SK-N-SH treated with all-trans-retinoic acid at 6 μM for 48 hours (cell line): ENCODE measurements around the gene DPP6.

Source experiments
- ATAC-seq: fragments of 200-7000 bp; cut with Tn5 transposase; 3 replicates; pipeline ENCODE4 v1.9.1; 2020; ENCODE audit warnings: mild to moderate bottlenecking, moderate library complexity
- ARNTL ChIP-seq: fragments of 450-650 bp; formaldehyde crosslinking; IDR thresholded peaks from 2 replicates; pipeline ENCODE4 v1.5.0; 2020; ENCODE audit warnings: low read depth, mild to moderate bottlenecking, moderate library complexity, borderline replicate concordance
- BACH2 ChIP-seq: fragments of 250-450 bp; sonication (Bioruptor Pico); IDR thresholded peaks from 2 replicates; pipeline ENCODE4 v1.9.0; 2021; ENCODE audit warnings: mild to moderate bottlenecking, borderline replicate concordance
- CSDC2 ChIP-seq: fragments of 250-450 bp; sonication (Bioruptor Pico); IDR thresholded peaks from 2 replicates; pipeline ENCODE4 v1.5.0; 2020; ENCODE audit warnings: mild to moderate bottlenecking, moderate library complexity
- CSRNP3 ChIP-seq: fragments of 250-450 bp; sonication (Bioruptor Pico); IDR thresholded peaks from 2 replicates; pipeline ENCODE4 v1.5.1; 2021; ENCODE audit warnings: mild to moderate bottlenecking, moderate library complexity
- ESRRG ChIP-seq: fragments of 250-450 bp; sonication (Bioruptor Pico); IDR thresholded peaks from 2 replicates; pipeline ENCODE4 v1.6.1; 2021; ENCODE audit warnings: mild to moderate bottlenecking
- GLIS3 ChIP-seq: fragments of 250-450 bp; sonication (Bioruptor Pico); IDR thresholded peaks from 2 replicates; pipeline ENCODE4 v1.5.0; 2020; ENCODE audit warnings: mild to moderate bottlenecking, moderate library complexity
- ISL1 ChIP-seq: fragments of 250-450 bp; sonication (Bioruptor Pico); IDR thresholded peaks from 2 replicates; pipeline ENCODE4 v2.1.2; 2022; ENCODE audit warnings: mild to moderate bottlenecking, moderate library complexity
- PPARA ChIP-seq: fragments of 250-450 bp; sonication (Bioruptor Pico); IDR thresholded peaks from 2 replicates; pipeline ENCODE4 v1.5.0; 2020; ENCODE audit warnings: mild to moderate bottlenecking, borderline replicate concordance
- RARB ChIP-seq: fragments of 250-450 bp; sonication (Bioruptor Pico); IDR thresholded peaks from 2 replicates; pipeline ENCODE4 v1.8.0; 2021; ENCODE audit warnings: mild to moderate bottlenecking, moderate library complexity
- SNAI2 ChIP-seq: fragments of 250-450 bp; sonication (Bioruptor Pico); IDR thresholded peaks from 2 replicates; pipeline ENCODE4 v1.5.0; 2020; ENCODE audit warnings: mild to moderate bottlenecking, moderate library complexity
- TCF4 ChIP-seq: fragments of 250-450 bp; sonication (Bioruptor Pico); IDR thresholded peaks from 2 replicates; pipeline ENCODE4 v1.8.0; 2021; ENCODE audit warnings: mild to moderate bottlenecking, moderate library complexity, borderline replicate concordance
- TOX ChIP-seq: fragments of 250-450 bp; sonication (Bioruptor Pico); IDR thresholded peaks from 2 replicates; pipeline ENCODE4 v1.8.0; 2021; ENCODE audit warnings: mild to moderate bottlenecking, moderate library complexity, borderline replicate concordance
- TSHZ2 ChIP-seq: fragments of 250-450 bp; sonication (Bioruptor Pico); IDR thresholded peaks from 2 replicates; pipeline ENCODE4 v1.5.0; 2020; ENCODE audit warnings: mild to moderate bottlenecking, moderate library complexity
- ZC3H10 ChIP-seq: fragments of 250-450 bp; sonication (Bioruptor Pico); IDR thresholded peaks from 2 replicates; pipeline ENCODE4 v1.5.1; 2021; ENCODE audit warnings: mild to moderate bottlenecking, moderate library complexity
- ZFP3 ChIP-seq: fragments of 250-450 bp; sonication (Bioruptor Pico); IDR thresholded peaks from 2 replicates; pipeline ENCODE4 v1.5.0; 2020; ENCODE audit warnings: mild to moderate bottlenecking, moderate library complexity
- ZFP30 ChIP-seq: fragments of 450-650 bp; formaldehyde crosslinking; IDR thresholded peaks from 2 replicates; pipeline ENCODE4 v1.5.0; 2022; ENCODE audit warnings: mild to moderate bottlenecking, moderate library complexity
- ZNF565 ChIP-seq: fragments of 450-650 bp; formaldehyde crosslinking; conservative IDR thresholded peaks from 2 replicates; pipeline ENCODE4 v1.5.0; 2020; ENCODE audit warnings: low read depth, mild to moderate bottlenecking, moderate library complexity
- ZNF8 ChIP-seq: fragments of 450-650 bp; formaldehyde crosslinking; IDR thresholded peaks from 2 replicates; pipeline ENCODE4 v1.5.0; 2020; ENCODE audit warnings: mild to moderate bottlenecking, moderate library complexity

The DPP6 gene

GRCh38 chr7:154450451-154450850 lies 398.3 kb downstream of the DPP6 start:
- TF ChIP-seq TOX (CRISPR knock-in tag) (no peak), PPARA (no peak), ZNF8 (CRISPR knock-in tag) (no peak)
- no peak for ATAC-seq

GRCh38 chr7:154451480-154452457 lies 399.6 kb downstream of the DPP6 start:
- ATAC-seq = no peak
- TF ChIP-seq ZNF565 (CRISPR knock-in tag) = no peak
- TF ChIP-seq ZFP30 (CRISPR knock-in tag) = no peak
- TF ChIP-seq PPARA = no peak
- TF ChIP-seq TSHZ2 (CRISPR knock-in tag) = no peak
- TF ChIP-seq CSRNP3 = no peak
- no peak for TF ChIP-seq TCF4 (CRISPR knock-in tag)
- TF ChIP-seq BACH2 = no peak
- no peak for TF ChIP-seq ZFP3 (CRISPR knock-in tag)
- TF ChIP-seq SNAI2 (CRISPR knock-in tag) = no peak
- TF ChIP-seq RARB (CRISPR knock-in tag) = no peak
- TF ChIP-seq TOX (CRISPR knock-in tag) = no peak

- TF ChIP-seq ZFP30 (CRISPR knock-in tag) (no peak), SNAI2 (CRISPR knock-in tag) (no peak), RARB (CRISPR knock-in tag) (no peak), TCF4 (CRISPR knock-in tag) (no peak), TSHZ2 (CRISPR knock-in tag) (no peak), ESRRG (no peak), ZFP3 (CRISPR knock-in tag) (no peak), GLIS3 (no peak), ARNTL (CRISPR knock-in tag) (no peak), PPARA (no peak), ZNF565 (CRISPR knock-in tag) (no peak), ZNF8 (CRISPR knock-in tag) (no peak)
- no peak for ATAC-seq
Observed at GRCh38 chr7:154463794-154464193, 411.6 kb downstream of the DPP6 start.

- no peak for TF ChIP-seq PPARA
- TF ChIP-seq GLIS3 = no peak
- no peak for TF ChIP-seq ISL1
- TF ChIP-seq CSRNP3 = no peak
- no peak for TF ChIP-seq TSHZ2 (CRISPR knock-in tag)
- TF ChIP-seq BACH2 = no peak
- TF ChIP-seq ARNTL (CRISPR knock-in tag) = no peak
- no peak for TF ChIP-seq ZNF565 (CRISPR knock-in tag)
- TF ChIP-seq CSDC2 (CRISPR knock-in tag) = no peak
- no peak for TF ChIP-seq TCF4 (CRISPR knock-in tag)
- no peak for TF ChIP-seq ZC3H10 (CRISPR knock-in tag)
- no peak for TF ChIP-seq ZFP30 (CRISPR knock-in tag)
- no peak for TF ChIP-seq TOX (CRISPR knock-in tag)
- TF ChIP-seq RARB (CRISPR knock-in tag) = no peak
- TF ChIP-seq SNAI2 (CRISPR knock-in tag) = no peak
- no peak for ATAC-seq
Observed at GRCh38 chr7:154469652-154470051, 417.5 kb downstream of the DPP6 start.
